ENCODE data around the gene KDM2A. TPM values are rescaled to one million over a fixed set of nuclear protein-coding genes. Genes with fewer than 3 reads are reported as not detected.

KDM2A gene
- polyA plus RNA-seq, 2 of the 4 experiments (the other 2 are of a cell fraction): 34.5 to 42.8 TPM

GRCh38 chr11:67289651-67290479 is 170.8 kb downstream of the KDM2A start (continued):
- TF ChIP-seq HEYL (CRISPR knock-in tag; IDR thresholded peaks at IDR 0.05) (no peak), HDAC2 (IDR thresholded peaks at IDR 0.05) (no peak)

DNA sequence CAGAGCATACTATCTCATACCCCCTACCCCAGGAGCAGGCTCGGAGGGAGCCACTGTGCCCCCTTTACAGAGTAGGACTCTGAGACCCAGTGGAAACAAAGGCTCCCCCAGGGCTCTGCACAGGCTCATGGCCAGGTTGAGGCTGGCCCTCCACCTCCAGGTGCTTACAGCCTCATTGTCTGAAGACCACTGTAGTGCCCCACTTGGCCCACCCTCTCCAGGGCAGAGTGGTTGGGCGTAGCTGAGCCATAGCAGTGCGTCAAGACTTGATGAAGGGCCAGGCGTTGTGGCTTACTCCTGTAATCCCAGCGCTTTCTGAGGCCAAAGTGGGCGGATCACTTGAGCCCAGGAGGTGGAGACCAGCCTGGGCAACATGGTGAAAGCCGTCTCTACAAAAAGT is 171.7 kb downstream of the KDM2A start:
- WGBS (ENCODE audit: missing lambda C conversion rate): 97% methylated on average over 7 of the region's 7 CpGs
- TF ChIP-seq HDAC2 (IDR thresholded peaks at IDR 0.05) (no peak), MYC (IDR thresholded peaks at IDR 0.05; ENCODE audit: borderline replicate concordance, low read length) (no peak), MAFK (IDR thresholded peaks at IDR 0.05; ENCODE audit: partially characterized antibody) (no peak), TFCP2L1 (CRISPR knock-in tag; IDR thresholded peaks at IDR 0.05) (no peak), KDM5A (IDR thresholded peaks at IDR 0.05) (no peak), RCOR1 (IDR thresholded peaks at IDR 0.05; ENCODE audit: low read depth, low read length) (no peak), ESRRA (IDR thresholded peaks at IDR 0.05; ENCODE audit: borderline replicate concordance, low read length) (no peak), HOXB5 (CRISPR knock-in tag; IDR thresholded peaks at IDR 0.05) (no peak), RFX5 (IDR thresholded peaks at IDR 0.05) (no peak), CHD2 (IDR thresholded peaks at IDR 0.05; ENCODE audit: low read length, partially characterized antibody) (no peak), EHMT2 (IDR thresholded peaks at IDR 0.05; ENCODE audit: low read depth) (no peak), NR3C1 (IDR thresholded peaks at IDR 0.05) (no peak), RNF2 (IDR thresholded peaks at IDR 0.05; ENCODE audit: borderline replicate concordance, low read depth) (no peak), JUN (IDR thresholded peaks at IDR 0.05) (no peak), EP300 (IDR thresholded peaks at IDR 0.05) (no peak), HOXB13 (CRISPR knock-in tag; IDR thresholded peaks at IDR 0.05; ENCODE audit: low read depth) (no peak)
- TF ChIP-seq, protein P1, sequence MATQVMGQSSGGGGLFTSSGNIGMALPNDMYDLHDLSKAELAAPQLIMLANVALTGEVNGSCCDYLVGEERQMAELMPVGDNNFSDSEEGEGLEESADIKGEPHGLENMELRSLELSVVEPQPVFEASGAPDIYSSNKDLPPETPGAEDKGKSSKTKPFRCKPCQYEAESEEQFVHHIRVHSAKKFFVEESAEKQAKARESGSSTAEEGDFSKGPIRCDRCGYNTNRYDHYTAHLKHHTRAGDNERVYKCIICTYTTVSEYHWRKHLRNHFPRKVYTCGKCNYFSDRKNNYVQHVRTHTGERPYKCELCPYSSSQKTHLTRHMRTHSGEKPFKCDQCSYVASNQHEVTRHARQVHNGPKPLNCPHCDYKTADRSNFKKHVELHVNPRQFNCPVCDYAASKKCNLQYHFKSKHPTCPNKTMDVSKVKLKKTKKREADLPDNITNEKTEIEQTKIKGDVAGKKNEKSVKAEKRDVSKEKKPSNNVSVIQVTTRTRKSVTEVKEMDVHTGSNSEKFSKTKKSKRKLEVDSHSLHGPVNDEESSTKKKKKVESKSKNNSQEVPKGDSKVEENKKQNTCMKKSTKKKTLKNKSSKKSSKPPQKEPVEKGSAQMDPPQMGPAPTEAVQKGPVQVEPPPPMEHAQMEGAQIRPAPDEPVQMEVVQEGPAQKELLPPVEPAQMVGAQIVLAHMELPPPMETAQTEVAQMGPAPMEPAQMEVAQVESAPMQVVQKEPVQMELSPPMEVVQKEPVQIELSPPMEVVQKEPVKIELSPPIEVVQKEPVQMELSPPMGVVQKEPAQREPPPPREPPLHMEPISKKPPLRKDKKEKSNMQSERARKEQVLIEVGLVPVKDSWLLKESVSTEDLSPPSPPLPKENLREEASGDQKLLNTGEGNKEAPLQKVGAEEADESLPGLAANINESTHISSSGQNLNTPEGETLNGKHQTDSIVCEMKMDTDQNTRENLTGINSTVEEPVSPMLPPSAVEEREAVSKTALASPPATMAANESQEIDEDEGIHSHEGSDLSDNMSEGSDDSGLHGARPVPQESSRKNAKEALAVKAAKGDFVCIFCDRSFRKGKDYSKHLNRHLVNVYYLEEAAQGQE (IDR thresholded peaks at IDR 0.05): no peak
- TF ChIP-seq, protein P2, sequence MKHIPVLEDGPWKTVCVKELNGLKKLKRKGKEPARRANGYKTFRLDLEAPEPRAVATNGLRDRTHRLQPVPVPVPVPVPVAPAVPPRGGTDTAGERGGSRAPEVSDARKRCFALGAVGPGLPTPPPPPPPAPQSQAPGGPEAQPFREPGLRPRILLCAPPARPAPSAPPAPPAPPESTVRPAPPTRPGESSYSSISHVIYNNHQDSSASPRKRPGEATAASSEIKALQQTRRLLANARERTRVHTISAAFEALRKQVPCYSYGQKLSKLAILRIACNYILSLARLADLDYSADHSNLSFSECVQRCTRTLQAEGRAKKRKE (CRISPR knock-in tag; IDR thresholded peaks at IDR 0.05; ENCODE audit: low read depth): no peak

More for the DNA sequence above, 171.7 kb downstream of the KDM2A start:
- Histone ChIP-seq H3K27ac (no peak overlapping the region), H3K9me3 (peaks cover 13% of the 10 kb centered on the region), H3K4me2 (peak overlapping the region; percentile 98), H3K4me3 (no peak overlapping the region), H3K4me1 (peaks cover 19% of the 10 kb centered on the region)
- CTCF ChIA-PET: interaction anchor here (0.6 to 3.4 kb wide), 6 partner anchors 11 to 283 kb away, joined by 3 to 14 read pairs (median 6); partner anchors contain the start of gene SSH3
- FAIRE-seq (no peak), ATAC-seq (no peak), DNase-seq (ENCODE audit: low read depth in 1 of 2, low spot score in 1 of 2) (no peak)
- POLR2A ChIA-PET: no interaction called here
